ENCODE results near the gene KRT76. TPM values are rescaled to one million over a fixed set of nuclear protein-coding genes. Genes with fewer than 3 reads are reported as not detected.

The KRT76 gene
- total and polyA plus RNA-seq, 2 donors (not counting 1 experiment from before 2014, with no cell fraction given) = not detected

GRCh38 chr12:52728374-52728773, 48.8 kb downstream of the KRT76 start:
- H3K27ac Mint-ChIP-seq = no peak overlapping the region
- no peak overlapping the region for H3K4me3 Mint-ChIP-seq
- TF ChIP-seq EZH2 (IDR thresholded peaks at IDR 0.05; ENCODE audit: borderline replicate concordance, insufficient read depth, low read depth, low read length, poor library complexity, severe bottlenecking) = no peak
- no peak for TF ChIP-seq CTCF (IDR thresholded peaks at IDR 0.05)
- CTCF ChIA-PET = no interaction called here
- Histone ChIP-seq H3K9me3 (ENCODE audit: control extremely low read depth in 1 of 3, control insufficient read depth in 2 of 3, insufficient read depth in 1 of 3, low read length in 2 of 3) (no peaks in the 10 kb centered on the region), H3K79me2 (ENCODE audit: control insufficient read depth, insufficient read depth, low read length) (no peaks in the 10 kb centered on the region), H3K27ac (ENCODE audit: low read length in 2 of 2) (no peak overlapping the region), H2AFZ (ENCODE audit: insufficient read depth, low read depth, low read length, poor library complexity, severe bottlenecking) (no peak overlapping the region), H4K20me1 (ENCODE audit: control insufficient read depth, insufficient read depth, low read length, poor library complexity, severe bottlenecking) (no peaks in the 10 kb centered on the region), H3K36me3 (replicated peaks in 1 of 2; ENCODE audit: control extremely low read depth in 1 of 2, control insufficient read depth in 1 of 2, extremely low read depth in 1 of 2, insufficient read depth in 2 of 2, low read length in 1 of 2) (no peaks in the 10 kb centered on the region), H3K4me3 (ENCODE audit: control extremely low read depth in 1 of 5, extremely low read depth in 1 of 5, insufficient read depth in 1 of 5, low read depth in 2 of 5, low read length in 4 of 5) (no peak overlapping the region), H3K9ac (ENCODE audit: low read length) (no peak overlapping the region), H3K4me2 (replicated peaks; ENCODE audit: low read depth, low read length, poor library complexity, severe bottlenecking) (no peak overlapping the region), H3K4me1 (ENCODE audit: control insufficient read depth in 2 of 2, insufficient read depth in 2 of 2, low read length in 2 of 2) (no peaks in the 10 kb centered on the region), H3K27me3 (replicated peaks in 1 of 4; ENCODE audit: control extremely low read depth in 1 of 4, control insufficient read depth in 3 of 4, insufficient read depth in 4 of 4, low read length in 3 of 4) (no peaks in the 10 kb centered on the region)
- POLR2A ChIA-PET = no interaction called here
- intact Hi-C loops (cut with micrococcal nuclease) = no loop called here
- WGBS (ENCODE audit: insufficient coverage) = 80% methylated on average over 1 of the region's 2 CpGs
- H3K4me1 Mint-ChIP-seq = no peaks in the 10 kb centered on the region
- ATAC-seq (ENCODE audit: low read depth) (no peak), DNase-seq (no peak)
- H3K27me3 Mint-ChIP-seq = peaks cover 14% of the 10 kb centered on the region
- no peaks in the 10 kb centered on the region for H3K9me3 Mint-ChIP-seq (ENCODE audit: insufficient read depth)

GRCh38 chr12:52727037-52727436, 50.1 kb downstream of the KRT76 start:
- H3K4me2 ChIP-seq (replicated peaks; ENCODE audit: low read depth, low read length, poor library complexity, severe bottlenecking) = no peak overlapping the region
- no peaks in the 10 kb centered on the region for H3K4me1 Mint-ChIP-seq
- ChIA-PET CTCF (no interaction called here), POLR2A (no interaction called here)
- H3K36me3 ChIP-seq (replicated peaks in 1 of 2; ENCODE audit: control extremely low read depth in 1 of 2, control insufficient read depth in 1 of 2, extremely low read depth in 1 of 2, insufficient read depth in 2 of 2, low read length in 1 of 2) = no peaks in the 10 kb centered on the region
- H3K9me3 ChIP-seq (ENCODE audit: control extremely low read depth in 1 of 3, control insufficient read depth in 2 of 3, insufficient read depth in 1 of 3, low read length in 2 of 3) = no peaks in the 10 kb centered on the region
- 91% methylated on average over 4 of the region's 4 CpGs for WGBS (ENCODE audit: insufficient coverage)
- H4K20me1 ChIP-seq (ENCODE audit: control insufficient read depth, insufficient read depth, low read length, poor library complexity, severe bottlenecking) = no peaks in the 10 kb centered on the region
- H3K9ac ChIP-seq (ENCODE audit: low read length) = no peak overlapping the region
- H3K27ac ChIP-seq (ENCODE audit: low read length in 2 of 2) = no peak overlapping the region
- no peak for DNase-seq
- H3K4me3 ChIP-seq (ENCODE audit: control extremely low read depth in 1 of 5, extremely low read depth in 1 of 5, insufficient read depth in 1 of 5, low read depth in 2 of 5, low read length in 4 of 5) = no peak overlapping the region
- no peak for ATAC-seq (ENCODE audit: low read depth)
- H3K27ac Mint-ChIP-seq = no peak overlapping the region
- H3K27me3 ChIP-seq (replicated peaks in 1 of 4; ENCODE audit: control extremely low read depth in 1 of 4, control insufficient read depth in 3 of 4, insufficient read depth in 4 of 4, low read length in 3 of 4) = peaks cover 0 to 3% (median 0%) of the 10 kb centered on the region in 4 experiments
- H3K4me3 Mint-ChIP-seq = no peak overlapping the region
- H3K79me2 ChIP-seq (ENCODE audit: control insufficient read depth, insufficient read depth, low read length) = no peaks in the 10 kb centered on the region
- intact Hi-C loops (cut with micrococcal nuclease) = no loop called here
- peaks cover 14% of the 10 kb centered on the region for H3K27me3 Mint-ChIP-seq
- no peaks in the 10 kb centered on the region for H3K4me1 ChIP-seq (ENCODE audit: control insufficient read depth in 2 of 2, insufficient read depth in 2 of 2, low read length in 2 of 2)
- TF ChIP-seq CTCF (IDR thresholded peaks at IDR 0.05) (no peak), EZH2 (IDR thresholded peaks at IDR 0.05; ENCODE audit: borderline replicate concordance, insufficient read depth, low read depth, low read length, poor library complexity, severe bottlenecking) (no peak)
- no peaks in the 10 kb centered on the region for H3K9me3 Mint-ChIP-seq (ENCODE audit: insufficient read depth)
- no peak overlapping the region for H2AFZ ChIP-seq (ENCODE audit: insufficient read depth, low read depth, low read length, poor library complexity, severe bottlenecking)
